HG03457 (cell line): ENCODE results near the gene POPDC2.
A peak's percentile ranks its signal among the peaks of the same experiment; 100 is the strongest.

Experiments
- ATAC-seq: cut with Tn5 transposase; IDR thresholded peaks from one replicate; pipeline ENCODE4 v1.9.1; 2021; ENCODE audit warnings: moderate number of reproducible peaks; ENCODE audit not compliant: unreplicated experiment

Gene POPDC2

DNA sequence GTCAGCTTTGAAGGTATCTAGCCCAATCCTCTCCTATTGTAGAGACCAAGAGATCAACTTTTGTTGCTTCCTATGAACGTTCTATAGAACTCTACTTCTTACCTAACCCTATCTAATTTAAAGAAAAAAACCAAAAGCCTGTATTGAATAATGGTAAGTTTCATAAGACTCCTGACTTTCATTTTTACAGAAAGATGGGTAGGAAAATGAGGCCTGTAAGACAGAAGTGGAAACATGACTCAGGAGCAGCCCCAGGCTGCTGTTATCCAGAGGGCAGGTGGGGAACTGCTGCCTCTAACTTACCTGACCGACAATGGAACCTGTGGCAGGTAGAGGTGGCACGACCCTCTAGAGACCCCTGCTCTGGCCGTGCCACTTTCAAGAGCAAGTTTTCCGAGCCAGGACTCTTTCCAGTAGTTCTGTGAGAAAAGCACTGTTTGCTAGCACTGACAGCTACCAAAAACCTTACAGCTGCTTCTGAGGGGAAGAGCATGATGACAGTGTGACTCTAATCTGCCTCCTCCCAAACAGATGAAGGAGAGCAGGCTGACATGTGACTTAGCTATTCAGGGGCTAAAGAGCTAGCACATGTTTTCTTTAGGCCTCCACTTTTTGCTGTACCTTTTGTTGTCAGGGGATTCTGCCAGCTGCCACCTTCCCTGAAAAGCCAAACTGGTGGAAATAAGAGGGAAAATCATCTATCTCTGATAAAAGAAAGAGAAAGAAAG, 17.5 kb downstream of the POPDC2 start:
- ATAC-seq: no peak

DNA sequence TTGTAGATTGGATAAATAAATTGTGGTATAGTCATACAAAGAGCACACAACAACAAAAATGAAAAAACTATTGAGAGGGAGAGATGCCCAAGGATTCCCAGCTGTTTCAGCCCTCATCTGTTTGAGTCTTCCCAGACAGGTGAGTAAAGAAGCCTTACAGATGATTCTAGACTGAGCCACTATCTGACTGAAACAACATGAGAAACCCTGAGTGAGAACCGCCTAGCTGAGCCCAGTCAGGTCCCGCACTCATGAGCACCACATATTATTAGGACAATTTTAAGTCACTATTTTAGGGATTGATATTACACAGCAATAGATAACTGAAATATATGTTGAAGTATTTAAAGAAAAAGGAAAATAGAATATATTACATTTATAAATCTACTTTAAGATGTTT, 19.0 kb downstream of the POPDC2 start:
- ATAC-seq: no peak

DNA sequence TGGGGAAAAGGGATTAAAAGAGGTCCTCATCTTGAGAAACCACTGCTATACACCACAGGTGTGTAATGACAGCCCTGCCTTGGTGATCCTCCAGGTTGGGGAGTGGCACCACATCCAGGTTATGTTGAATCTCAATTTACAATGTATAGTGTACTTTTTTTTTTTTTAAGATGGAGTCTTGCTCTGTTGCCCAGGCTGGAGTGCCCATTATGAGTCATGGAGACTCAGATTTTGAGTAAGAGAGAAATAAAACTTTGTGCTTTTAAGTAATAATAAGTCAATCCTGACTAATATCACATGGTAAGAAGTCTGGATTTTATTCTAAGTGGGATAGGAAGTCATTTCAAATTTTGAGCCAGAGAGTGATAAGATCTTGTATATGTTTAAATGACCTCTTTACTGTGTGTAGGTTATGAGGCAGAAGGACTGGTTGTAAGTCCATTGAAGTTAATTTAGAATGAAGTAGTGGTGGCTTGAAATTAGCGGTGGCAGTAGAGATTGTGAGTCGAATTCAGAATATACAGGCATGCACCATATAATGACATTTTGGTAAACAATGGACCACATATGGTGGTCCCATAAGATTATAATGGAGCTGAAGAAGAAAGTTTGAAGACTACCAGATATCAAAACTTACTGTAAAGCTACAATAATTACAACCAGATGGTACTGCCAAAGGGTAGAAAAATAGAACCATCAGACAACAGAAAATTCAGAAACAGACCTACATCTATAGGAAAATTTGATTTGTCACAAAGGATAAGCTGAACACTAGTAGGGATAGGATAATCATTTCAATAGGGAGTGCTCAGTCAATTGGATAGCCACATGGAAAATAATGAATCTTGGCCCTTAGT, 20.7 kb downstream of the POPDC2 start:
- no peak for ATAC-seq

DNA sequence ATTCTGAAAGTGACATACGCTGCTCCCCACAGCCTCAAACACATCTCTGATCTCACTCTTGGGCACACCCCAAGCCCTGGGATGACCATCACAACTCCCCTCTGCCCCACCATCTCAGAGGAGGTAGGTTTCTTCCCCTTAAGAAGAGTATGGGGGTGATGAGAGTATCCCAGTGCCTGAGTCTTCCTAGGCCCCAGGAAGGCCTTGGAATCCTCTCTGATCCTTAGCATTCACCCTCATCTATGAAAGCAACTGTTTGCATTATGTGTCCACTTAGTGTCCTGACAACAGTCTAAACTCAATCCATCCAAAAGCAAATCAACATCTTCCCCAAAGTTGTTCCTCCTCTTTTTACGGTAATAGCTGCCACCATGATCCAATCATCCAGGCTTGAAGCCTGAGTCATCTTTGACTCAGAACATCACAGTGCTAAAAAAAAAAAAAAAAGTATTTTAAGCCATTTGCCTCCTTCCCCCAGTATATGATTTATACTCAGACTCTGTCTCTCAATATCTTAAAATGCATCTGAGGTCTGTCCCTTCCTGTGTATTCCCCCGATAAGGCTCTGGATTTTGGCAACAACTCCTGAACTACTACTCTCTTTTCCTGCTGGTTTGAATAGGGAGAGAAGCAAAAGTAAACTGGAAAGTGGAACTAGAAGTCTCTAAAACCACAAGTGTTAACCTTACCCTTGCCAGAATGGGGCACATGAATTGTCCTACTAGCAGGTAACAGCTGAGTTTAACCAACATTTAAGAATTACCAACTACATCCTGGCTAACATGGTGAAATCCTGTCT, 22.5 kb downstream of the POPDC2 start:
- ATAC-seq: peak; percentile 23

DNA sequence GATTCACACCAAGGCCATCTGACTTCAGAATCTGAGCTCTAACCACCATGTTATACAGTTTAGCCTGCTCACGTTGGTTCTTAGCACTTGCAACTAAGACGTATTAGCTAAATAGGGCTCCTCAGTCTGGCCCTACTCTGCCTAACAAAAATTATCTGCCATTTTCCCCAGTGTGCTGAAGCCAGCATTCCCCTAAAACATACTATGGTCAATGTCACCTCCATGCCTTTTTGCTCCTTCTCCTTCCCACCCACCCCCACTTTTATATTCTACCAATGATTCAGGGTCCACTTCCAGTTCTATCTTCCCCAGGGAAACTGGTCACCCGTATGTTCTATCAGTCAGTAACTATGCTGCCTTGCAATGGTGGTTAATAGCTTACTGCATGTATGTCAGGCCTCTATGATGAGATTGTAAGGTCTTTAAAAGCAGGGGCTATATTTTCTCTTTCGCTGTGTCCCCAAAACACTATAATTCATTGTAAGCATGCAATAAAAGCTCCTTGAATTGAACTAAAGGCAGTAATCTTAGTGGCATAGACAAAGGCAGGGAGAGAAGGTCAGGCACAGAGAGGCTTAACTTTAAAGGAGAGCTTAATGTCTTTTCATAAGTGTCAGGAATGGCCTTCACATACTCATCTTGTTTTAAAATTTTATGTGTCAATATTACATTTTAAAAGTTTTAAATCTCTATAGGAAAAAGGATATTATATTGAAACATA, 23.3 kb downstream of the POPDC2 start:
- no peak for ATAC-seq

DNA sequence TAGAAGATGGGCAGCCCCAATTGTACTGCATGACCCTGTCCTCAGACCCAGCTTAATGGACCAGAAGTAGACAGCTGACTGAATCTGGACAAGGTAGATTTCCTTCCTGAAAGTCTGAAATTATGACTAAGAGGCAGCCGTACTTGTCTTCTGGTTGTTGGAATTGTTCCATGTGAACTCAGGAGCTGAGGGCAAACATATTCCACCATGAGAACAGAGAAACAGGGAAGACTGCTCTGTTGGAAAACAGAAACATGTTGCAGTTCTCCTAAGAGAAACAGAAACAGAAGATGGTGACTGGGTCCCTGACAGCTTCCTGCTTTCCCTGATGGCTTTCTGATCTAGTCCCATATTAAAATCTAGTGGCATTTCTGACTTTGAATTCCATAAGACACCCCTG, 24.1 kb downstream of the POPDC2 start:
- ATAC-seq: no peak

DNA sequence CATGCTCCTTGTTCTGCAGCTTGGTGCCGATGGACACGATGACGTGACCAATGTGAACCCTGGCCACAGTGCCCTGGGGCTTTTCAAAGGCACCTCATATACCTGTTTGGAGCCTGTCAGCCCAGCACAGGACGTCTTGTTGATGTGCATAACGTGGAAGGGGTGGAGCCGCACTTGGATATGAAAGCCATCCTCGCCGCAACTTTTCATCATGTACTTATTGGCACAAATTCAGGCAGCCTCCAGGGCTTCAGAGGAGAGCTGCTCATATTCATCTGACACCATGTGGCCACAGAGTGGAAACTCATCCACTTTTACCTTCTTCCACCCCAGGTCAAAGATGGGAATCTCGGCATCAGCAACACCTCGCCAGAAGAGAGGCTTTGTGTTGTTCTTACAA, 24.7 kb downstream of the POPDC2 start:
- no peak for ATAC-seq

DNA sequence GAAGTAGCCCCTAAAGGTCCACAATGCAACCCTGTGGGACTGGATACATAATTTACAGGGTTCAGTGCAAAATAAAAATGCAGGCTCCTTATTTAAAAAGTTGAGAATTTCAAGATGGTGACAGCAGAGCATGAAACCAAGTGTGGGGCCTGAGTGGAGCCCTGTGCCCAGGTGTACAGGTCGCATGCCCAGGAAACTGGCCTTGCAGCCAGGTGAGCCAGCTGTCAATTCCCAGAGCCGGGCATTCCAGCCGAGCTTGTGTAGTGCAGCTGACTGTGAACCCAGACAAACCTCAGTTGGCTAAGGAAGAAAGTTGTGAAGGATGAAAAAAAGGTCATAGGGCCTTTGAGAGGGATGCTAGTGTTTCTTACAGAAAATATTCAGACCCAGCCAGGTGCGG, 27.6 kb downstream of the POPDC2 start:
- no peak for ATAC-seq

DNA sequence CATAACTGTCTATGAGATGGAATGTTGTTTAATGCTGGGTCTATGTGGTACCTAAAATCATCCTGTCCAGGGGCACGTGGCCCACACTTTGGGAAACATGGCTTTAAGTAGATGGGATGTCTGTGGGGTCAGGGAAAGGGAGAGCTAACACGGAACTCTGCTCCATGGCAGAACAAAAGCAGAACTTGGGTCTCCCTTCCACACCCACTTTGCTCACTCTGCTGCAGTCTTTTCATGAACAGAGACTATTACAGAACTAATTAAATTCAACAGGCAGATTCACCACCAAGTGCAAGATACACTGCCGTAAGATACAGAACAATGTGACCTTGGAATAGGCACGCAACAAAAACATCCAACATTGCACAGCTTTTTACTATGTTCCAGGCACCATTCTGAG, 28.2 kb downstream of the POPDC2 start:
- no peak for ATAC-seq

DNA sequence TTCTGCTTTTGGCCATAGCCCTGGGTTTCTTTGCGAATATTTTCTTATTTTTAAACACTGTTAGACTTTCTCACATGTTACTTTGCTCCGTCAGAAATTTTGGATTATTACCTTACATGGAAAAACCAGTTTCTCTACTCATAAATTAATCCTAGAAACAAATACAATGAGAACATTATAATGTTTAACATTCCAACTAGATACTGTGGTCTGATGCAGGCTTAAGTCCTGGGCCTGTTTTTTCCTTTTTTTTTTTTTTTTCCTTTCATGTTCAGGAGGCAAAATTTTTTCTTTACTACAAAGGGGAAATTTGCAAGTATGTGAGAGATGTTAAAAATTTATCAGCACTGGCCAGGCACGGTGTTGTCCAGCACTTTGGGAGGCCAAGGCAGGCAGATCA, 28.9 kb downstream of the POPDC2 start:
- ATAC-seq: no peak

DNA sequence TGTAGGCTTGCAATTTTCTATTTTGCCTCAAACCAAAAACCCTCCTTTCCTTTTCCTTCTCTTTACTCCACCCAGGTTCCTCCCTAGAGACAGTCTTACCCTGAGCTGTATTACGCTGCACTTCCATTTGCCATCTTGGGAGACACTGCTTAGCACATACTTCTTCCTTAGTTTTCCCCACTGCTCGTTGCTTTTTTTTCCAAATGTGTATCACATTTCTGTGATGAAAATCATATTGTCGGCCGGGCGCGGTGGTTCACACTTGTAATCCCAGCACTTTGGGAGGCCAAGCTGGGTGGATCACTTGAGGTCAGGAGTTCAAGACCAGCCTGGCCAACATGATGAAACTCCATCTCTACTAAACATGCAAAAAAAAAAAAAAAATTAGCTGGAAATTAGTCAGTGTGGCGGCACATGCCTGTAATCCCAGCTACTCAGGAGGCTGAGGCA, 29.5 kb downstream of the POPDC2 start:
- ATAC-seq: no peak

DNA sequence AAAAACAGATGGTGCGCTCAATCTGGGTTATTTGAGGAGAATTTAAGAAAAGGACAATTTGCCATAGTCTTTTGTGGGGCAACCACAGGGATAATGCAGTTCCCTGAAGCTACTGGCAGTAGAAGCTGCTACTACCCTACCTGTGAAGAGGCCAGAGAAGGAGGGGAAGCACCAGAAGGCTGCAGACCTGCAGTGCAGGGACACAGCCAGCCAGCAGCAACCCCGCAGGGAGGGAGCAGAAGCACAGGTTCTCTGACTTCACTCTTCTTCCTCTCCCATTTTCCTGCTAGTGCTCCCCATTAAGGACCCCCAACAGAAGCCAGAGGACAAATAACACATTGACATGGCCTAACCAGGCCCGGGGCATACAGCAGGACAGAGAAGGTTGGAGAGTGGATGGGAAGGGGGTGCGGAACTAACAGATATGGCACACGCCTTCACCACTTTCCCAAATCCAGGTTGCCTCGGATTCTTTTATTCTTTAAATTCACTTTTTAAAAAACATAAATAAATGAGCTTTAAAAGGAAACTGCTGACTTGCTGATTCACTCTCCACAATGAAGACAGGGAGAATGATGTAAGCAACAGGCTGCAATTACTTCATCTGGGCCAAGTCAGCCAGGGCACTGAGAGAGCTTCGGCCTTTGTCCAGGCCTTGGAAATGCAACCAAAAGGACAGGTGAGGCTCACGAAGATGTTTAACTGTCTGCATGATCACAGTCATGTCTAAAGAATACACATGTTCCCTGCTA, 30.1 kb downstream of the POPDC2 start:
- ATAC-seq: no peak

DNA sequence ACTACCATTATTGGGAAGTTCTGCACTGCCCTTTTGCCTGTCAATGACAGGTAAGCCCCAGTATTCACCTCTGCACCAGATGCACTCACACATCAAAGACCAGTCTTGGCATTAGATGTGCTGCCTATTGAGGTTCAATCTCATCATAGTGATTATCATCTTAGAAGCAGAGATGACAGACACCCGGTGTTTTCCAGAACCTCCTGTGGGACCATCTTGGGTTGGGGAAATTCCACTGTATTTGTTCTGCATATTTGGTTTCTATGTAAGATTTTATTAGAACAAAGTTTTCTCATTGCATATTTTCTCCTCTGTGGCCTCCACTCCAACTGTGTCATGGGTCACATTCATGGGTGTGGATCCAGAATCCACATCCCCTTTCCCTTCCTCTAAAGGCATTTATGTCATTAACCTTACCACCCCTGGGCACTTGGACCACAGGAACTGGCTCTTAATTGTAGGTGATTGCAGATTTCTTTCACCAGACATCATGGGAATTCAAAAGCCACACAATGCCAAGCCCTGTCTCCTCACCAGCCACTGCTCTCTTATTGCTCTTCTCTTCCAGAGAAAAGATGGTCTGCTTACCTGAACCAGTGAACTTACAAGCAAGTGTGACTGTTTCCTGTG, 31.5 kb downstream of the POPDC2 start:
- peak; percentile 31 for ATAC-seq

DNA sequence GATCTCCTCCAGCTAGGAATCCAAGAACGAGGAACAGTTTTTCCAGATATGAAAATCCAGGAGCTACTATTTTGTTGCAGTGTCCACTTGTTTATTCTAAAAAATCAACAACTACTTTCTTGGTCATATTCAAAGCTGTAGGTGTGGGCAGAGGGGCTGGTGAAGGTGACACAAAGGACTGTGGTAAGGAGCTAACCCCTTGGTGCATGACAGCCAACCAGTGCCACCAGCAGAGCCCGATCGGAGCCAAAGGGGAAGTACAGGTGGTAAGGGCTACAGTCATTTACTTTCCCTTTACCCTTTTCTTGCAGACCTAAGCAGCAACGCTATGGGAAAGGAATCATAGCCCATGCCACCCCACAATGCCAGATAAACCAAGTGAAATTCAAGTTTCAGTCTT, 32.0 kb downstream of the POPDC2 start:
- ATAC-seq: peak; percentile 68

DNA sequence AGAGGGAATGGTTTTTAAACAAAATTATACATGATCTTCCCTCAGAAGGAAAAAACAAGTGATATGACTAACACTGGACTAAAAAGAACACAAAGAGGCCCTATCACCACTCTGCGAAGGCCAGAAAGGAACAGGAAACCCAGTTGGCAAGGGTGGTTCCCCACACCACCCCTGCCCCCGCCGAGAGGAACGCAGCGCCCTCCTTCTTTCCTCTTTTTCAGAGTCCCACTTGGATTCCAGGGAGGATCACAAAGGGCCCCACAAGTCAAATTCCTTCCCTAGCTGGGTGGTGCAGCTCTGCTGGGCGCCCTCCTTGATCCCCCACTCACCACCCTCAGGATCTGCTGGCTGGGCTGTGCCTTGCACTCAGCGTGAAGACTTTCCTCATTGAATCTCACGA, 32.9 kb downstream of the POPDC2 start:
- no peak for ATAC-seq

DNA sequence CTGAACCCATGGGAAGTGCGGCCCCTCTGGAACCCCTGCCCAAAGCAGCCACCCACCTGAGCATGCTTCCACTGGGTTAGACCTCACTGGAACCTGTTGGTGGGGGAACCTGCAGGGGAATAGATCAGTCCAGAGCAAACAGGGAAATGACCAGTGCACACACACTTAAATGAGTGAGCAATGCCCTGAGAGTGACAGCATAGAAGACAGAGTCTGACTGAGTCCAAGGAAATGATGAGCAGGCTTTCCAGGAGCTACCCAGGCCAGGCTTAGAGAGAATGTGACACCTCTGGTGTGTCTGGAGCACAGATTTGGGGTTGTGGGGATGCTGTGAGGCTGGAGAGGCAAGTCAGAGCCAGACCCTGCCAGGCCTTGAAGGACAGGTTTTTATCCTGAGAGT, 34.2 kb downstream of the POPDC2 start:
- no peak for ATAC-seq

DNA sequence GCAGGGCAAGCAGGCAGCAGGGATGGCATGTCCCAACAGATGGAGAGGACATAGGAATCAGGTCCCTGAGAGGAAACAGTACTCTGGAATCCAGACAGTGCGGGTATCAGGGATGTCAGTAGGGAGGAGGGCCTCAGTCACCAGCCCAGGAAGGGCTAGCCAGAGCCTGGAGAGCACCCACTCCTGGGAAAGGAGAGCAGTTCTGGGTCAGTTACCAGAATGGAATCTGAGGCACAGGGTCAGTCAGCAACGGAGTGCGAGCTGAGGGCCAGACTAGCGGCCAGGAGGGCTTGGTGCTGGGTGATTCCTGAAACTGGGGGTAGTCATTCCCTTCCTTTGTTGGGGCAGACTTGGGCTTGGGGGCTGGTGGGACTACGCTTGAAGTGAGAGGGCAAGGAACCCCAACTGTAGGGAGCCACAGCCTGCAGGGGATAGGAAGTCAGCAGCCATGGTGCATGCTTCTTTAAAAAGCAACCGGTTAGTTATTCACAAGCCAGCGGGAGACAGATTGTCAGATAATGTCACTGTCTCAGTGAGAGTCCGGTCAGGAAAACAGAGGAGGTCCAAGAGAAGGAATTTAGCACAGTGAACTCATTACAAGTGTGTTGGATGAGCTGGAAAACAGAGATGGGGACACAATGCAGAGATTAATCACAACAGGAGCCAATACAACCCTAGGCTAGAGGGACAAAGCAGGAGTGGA, 34.8 kb downstream of the POPDC2 start:
- no peak for ATAC-seq

DNA sequence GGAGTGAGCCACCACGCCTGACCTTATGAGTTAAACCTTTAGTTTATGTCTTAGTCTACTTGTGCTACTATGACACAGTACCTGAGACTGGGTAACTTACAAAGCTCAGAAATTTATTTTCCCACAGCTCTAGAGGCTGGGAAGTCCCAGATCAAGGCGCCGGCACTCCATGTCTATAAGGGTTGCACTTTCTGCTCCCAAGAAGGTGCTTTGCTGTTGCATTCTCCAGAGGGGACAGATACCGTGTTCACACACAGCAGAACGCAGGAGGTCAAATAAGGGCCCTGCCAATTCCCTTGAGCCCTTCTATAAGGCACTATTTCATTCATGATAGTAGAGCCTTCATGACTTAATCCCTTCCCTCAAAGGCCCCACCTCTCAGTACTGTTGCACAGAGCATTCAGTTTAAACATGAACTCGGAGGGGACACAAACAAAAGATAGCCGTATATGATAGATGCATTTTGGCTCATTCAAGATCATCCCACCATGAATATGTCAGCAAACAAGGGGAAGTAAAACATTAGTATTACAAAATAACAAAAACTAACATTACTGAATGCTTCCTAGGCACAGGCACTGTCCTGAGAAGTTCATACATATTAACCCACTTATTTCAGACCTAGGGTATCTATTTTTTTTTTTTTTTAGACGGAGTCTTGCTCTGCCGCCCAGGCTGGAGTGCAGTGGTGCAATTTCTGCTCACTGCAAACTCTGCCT, 36.2 kb downstream of the POPDC2 start:
- ATAC-seq: no peak
